ENCODE data around the gene PSMB2.

Gene PSMB2

GRCh38 chr1:35557611-35558373, 83.5 kb downstream of the PSMB2 start, which contains the start of gene NCDN (continued):
- TF ChIP-seq ZSCAN5A (tag by site-specific recombination; IDR thresholded peaks at IDR 0.05): 0 out of 2 replicates have a peak, but pooled peaks have one; percentile 37
- TF ChIP-seq ZNF548 (tag by site-specific recombination; IDR thresholded peaks at IDR 0.05): no peak
- no peak for TF ChIP-seq ZNF114 (tag by site-specific recombination; IDR thresholded peaks at IDR 0.05)
- TF ChIP-seq AEBP2 (tag by site-specific recombination; IDR thresholded peaks at IDR 0.05; ENCODE audit: borderline replicate concordance): no peak
- peak; percentile 100 for TF ChIP-seq YY1 (tag by site-specific recombination; IDR thresholded peaks at IDR 0.05)
- no peak for TF ChIP-seq ZNF510 (tag by site-specific recombination; IDR thresholded peaks at IDR 0.05; ENCODE audit: insufficient replicate concordance)
- TF ChIP-seq ZNF174 (tag by site-specific recombination; IDR thresholded peaks at IDR 0.05): no peak
- TF ChIP-seq ZNF580 (tag by site-specific recombination; IDR thresholded peaks at IDR 0.05): peak; percentile 91; the same call in 1 of the 2 replicates
- peak; percentile 43; the same call in 1 of the 2 replicates for TF ChIP-seq ZNF600 (tag by site-specific recombination; IDR thresholded peaks at IDR 0.05)
- peak; percentile 73; the same call in 1 of the 2 replicates for TF ChIP-seq ZNF391 (tag by site-specific recombination; IDR thresholded peaks at IDR 0.05; ENCODE audit: borderline replicate concordance, low read depth)
- peak; percentile 64; the same call in 1 of the 2 replicates for TF ChIP-seq ZNF423 (tag by site-specific recombination; IDR thresholded peaks at IDR 0.05)
- no peak for TF ChIP-seq ZNF768 (tag by site-specific recombination; IDR thresholded peaks at IDR 0.05)
- TF ChIP-seq ZIC2 (tag by site-specific recombination; IDR thresholded peaks at IDR 0.05): peak; percentile 96
- TF ChIP-seq ZNF311 (tag by site-specific recombination; IDR thresholded peaks at IDR 0.05; ENCODE audit: borderline replicate concordance): no peak
- peak; percentile 41 for TF ChIP-seq WT1 (tag by site-specific recombination; IDR thresholded peaks at IDR 0.05)
- no peak for TF ChIP-seq ZNF785 (tag by site-specific recombination; IDR thresholded peaks at IDR 0.05)
- TF ChIP-seq SETDB1 (IDR thresholded peaks at IDR 0.05; ENCODE audit: insufficient read length, low read length): no peak
- no peak; the same call in 1 of the 2 replicates for TF ChIP-seq ZNF518A (tag by site-specific recombination; conservative IDR thresholded peaks at IDR 0.05; ENCODE audit: low read depth)
- peak; percentile 87 for TF ChIP-seq HIC1 (tag by site-specific recombination; IDR thresholded peaks at IDR 0.05)
- no peak for TF ChIP-seq ZNF416 (tag by site-specific recombination; IDR thresholded peaks at IDR 0.05)
- TF ChIP-seq BCL6B (tag by site-specific recombination; IDR thresholded peaks at IDR 0.05): no peak
- TF ChIP-seq ZSCAN18 (tag by site-specific recombination; IDR thresholded peaks at IDR 0.05): no peak
- TF ChIP-seq ZNF398 (tag by site-specific recombination; IDR thresholded peaks at IDR 0.05): no peak

Data from HEK293 (cell line).